Measurements from ENCODE around the gene NHLH2.

NHLH2 gene

GRCh38 chr1:115833856-115834255 lies 7.1 kb downstream of the NHLH2 start:
- TF ChIP-seq CREB1 (IDR thresholded peaks at IDR 0.05; ENCODE audit: low read depth), result no peak
- TF ChIP-seq EP300 (IDR thresholded peaks at IDR 0.05; ENCODE audit: borderline replicate concordance), result no peak
- TF ChIP-seq YY1 (IDR thresholded peaks at IDR 0.05; ENCODE audit: low read depth), result no peak
- TF ChIP-seq EGR1 (IDR thresholded peaks at IDR 0.05), result no peak
- no peak for TF ChIP-seq REST (IDR thresholded peaks at IDR 0.05; ENCODE audit: low read depth)
- no peak for TF ChIP-seq RAD21 (IDR thresholded peaks at IDR 0.05; ENCODE audit: low read depth)
- TF ChIP-seq TEAD4 (IDR thresholded peaks at IDR 0.05), result no peak
- TF ChIP-seq TAF1 (IDR thresholded peaks at IDR 0.05; ENCODE audit: low read depth), result no peak
- no peak for TF ChIP-seq TCF12 (IDR thresholded peaks at IDR 0.05; ENCODE audit: low read depth)
- TF ChIP-seq ZBTB7A (IDR thresholded peaks at IDR 0.05; ENCODE audit: low read depth), result no peak
- TF ChIP-seq FOXM1 (IDR thresholded peaks at IDR 0.05; ENCODE audit: borderline replicate concordance, low read depth), result no peak
- TF ChIP-seq MAX (IDR thresholded peaks at IDR 0.05), result no peak
- TF ChIP-seq CEBPB (IDR thresholded peaks at IDR 0.05), result no peak

GRCh38 chr1:115832651-115833050 lies 8.3 kb downstream of the NHLH2 start:
- TF ChIP-seq FOXM1 (IDR thresholded peaks at IDR 0.05; ENCODE audit: borderline replicate concordance, low read depth) (no peak), ZBTB7A (IDR thresholded peaks at IDR 0.05; ENCODE audit: low read depth) (no peak), MAX (IDR thresholded peaks at IDR 0.05) (no peak), CEBPB (IDR thresholded peaks at IDR 0.05) (no peak), USF1 (IDR thresholded peaks at IDR 0.05) (no peak), REST (IDR thresholded peaks at IDR 0.05; ENCODE audit: low read depth) (no peak), TAF1 (IDR thresholded peaks at IDR 0.05; ENCODE audit: low read depth) (no peak), TEAD4 (IDR thresholded peaks at IDR 0.05) (no peak), RAD21 (IDR thresholded peaks at IDR 0.05; ENCODE audit: low read depth) (no peak), CREB1 (IDR thresholded peaks at IDR 0.05; ENCODE audit: low read depth) (no peak), TCF12 (IDR thresholded peaks at IDR 0.05; ENCODE audit: low read depth) (no peak)

GRCh38 chr1:115830963-115831362 lies 10.0 kb downstream of the NHLH2 start:
- TF ChIP-seq CREB1 (IDR thresholded peaks at IDR 0.05; ENCODE audit: low read depth) (no peak), REST (IDR thresholded peaks at IDR 0.05; ENCODE audit: low read depth) (no peak), CEBPB (IDR thresholded peaks at IDR 0.05) (no peak), YY1 (IDR thresholded peaks at IDR 0.05; ENCODE audit: low read depth) (no peak), NFIC (IDR thresholded peaks at IDR 0.05) (no peak), EGR1 (IDR thresholded peaks at IDR 0.05) (no peak), TEAD4 (IDR thresholded peaks at IDR 0.05) (no peak), EP300 (IDR thresholded peaks at IDR 0.05; ENCODE audit: borderline replicate concordance) (no peak), MAX (IDR thresholded peaks at IDR 0.05) (no peak), ZBTB7A (IDR thresholded peaks at IDR 0.05; ENCODE audit: low read depth) (no peak), RAD21 (IDR thresholded peaks at IDR 0.05; ENCODE audit: low read depth) (no peak), TCF12 (IDR thresholded peaks at IDR 0.05; ENCODE audit: low read depth) (no peak), USF1 (IDR thresholded peaks at IDR 0.05) (no peak), TAF1 (IDR thresholded peaks at IDR 0.05; ENCODE audit: low read depth) (no peak), FOXM1 (IDR thresholded peaks at IDR 0.05; ENCODE audit: borderline replicate concordance, low read depth) (no peak)

GRCh38 chr1:115829947-115830346 lies 11.0 kb downstream of the NHLH2 start:
- TF ChIP-seq USF1 (IDR thresholded peaks at IDR 0.05), result no peak
- TF ChIP-seq CREB1 (IDR thresholded peaks at IDR 0.05; ENCODE audit: low read depth), result no peak
- TF ChIP-seq RAD21 (IDR thresholded peaks at IDR 0.05; ENCODE audit: low read depth), result no peak
- no peak for TF ChIP-seq FOXM1 (IDR thresholded peaks at IDR 0.05; ENCODE audit: borderline replicate concordance, low read depth)
- TF ChIP-seq TCF12 (IDR thresholded peaks at IDR 0.05; ENCODE audit: low read depth), result no peak
- TF ChIP-seq CEBPB (IDR thresholded peaks at IDR 0.05), result no peak
- TF ChIP-seq NFIC (IDR thresholded peaks at IDR 0.05), result no peak
- no peak for TF ChIP-seq YY1 (IDR thresholded peaks at IDR 0.05; ENCODE audit: low read depth)
- TF ChIP-seq MAX (IDR thresholded peaks at IDR 0.05), result no peak
